NB4 (cell line): ENCODE measurements around the gene GAS2L3.

Source experiments
- DNase-seq: peaks from one replicate; pipeline ENCODE4 v3.0.0; 2010; ENCODE audit warnings: low read depth
- H3K4me3 ChIP-seq: one replicate; pipeline ENCODE4 v1.5.1; 2011; ENCODE audit warnings: mild to moderate bottlenecking, low read depth, low read length, moderate library complexity
- CTCF ChIP-seq: IDR thresholded peaks from one replicate; pipeline ENCODE4 v1.5.1; 2012; ENCODE audit warnings: low read depth, low read length
- MAX ChIP-seq: IDR thresholded peaks from 2 replicates; pipeline ENCODE4 v1.6.1; 2011; ENCODE audit warnings: low read depth, low read length
- MYC ChIP-seq: IDR thresholded peaks from 2 replicates; pipeline ENCODE4 v1.6.1; 2011; ENCODE audit warnings: low read depth, low read length
- POLR2A ChIP-seq: IDR thresholded peaks from 2 replicates; pipeline ENCODE4 v1.6.1; 2011; ENCODE audit warnings: mild to moderate bottlenecking; ENCODE audit not compliant: insufficient read length; ENCODE audit errors: extremely low read depth

The GAS2L3 gene

DNA sequence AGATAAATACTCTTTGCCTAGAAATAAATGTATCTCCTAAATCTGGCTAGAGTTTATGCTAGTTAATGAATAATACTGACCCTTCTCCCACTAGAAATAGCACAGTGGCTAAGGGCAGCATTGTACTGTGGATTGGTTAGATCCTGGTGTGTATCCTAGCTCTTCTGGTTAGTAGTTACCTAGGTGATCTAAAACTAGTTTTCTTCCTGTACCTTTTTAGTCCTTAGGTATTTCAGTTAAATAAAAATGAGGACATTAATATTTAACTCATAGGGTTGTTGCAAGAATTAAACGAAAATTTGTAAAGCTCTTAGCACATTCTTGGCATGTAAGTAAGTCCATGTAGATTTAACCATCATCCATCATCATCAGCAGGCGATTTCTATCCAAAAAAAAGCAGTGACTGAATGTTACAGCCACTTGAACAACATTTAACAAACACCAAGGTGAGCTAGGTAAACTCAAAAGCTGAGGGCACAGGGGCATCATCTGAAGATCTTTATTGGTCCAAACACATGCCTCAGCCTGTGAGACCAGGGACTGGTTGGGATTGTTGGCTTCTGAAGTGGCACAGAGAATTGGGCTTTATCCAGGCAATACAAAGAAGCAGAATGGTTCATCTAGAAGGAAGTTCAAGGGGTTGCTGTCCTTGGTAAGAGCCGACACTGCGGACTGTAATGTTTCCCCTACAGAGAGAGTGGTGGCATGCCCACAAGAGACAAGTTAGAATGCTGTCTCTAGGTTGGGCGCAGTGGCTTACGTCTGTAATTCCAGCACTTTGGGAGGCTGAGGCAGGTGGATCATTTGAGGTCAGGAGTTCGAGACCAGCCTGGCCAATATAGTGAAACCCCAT, 100.8 kb downstream of the GAS2L3 start:
- no peak overlapping the region for H3K4me3 ChIP-seq
- TF ChIP-seq CTCF (no peak), MYC (no peak), MAX (no peak), POLR2A (no peak)
- DNase-seq: no peak
